Keratinocyte (primary cell): ENCODE data around the gene TEN1.

Experiments
- CTCF ChIP-seq, 3 experiments: IDR thresholded peaks in 1 of 3; conservative IDR thresholded peaks in 1 of 3; optimal IDR thresholded peaks in 1 of 3; 2 replicates in 2 of 3; 3 replicates in 1 of 3; pipeline versions ENCODE3 to v1.5.1; 2011; ENCODE audit warnings: low read length in 3 of 3, mild to moderate bottlenecking in 3 of 3, moderate library complexity in 2 of 3, control low read depth in 1 of 3, inconsistent platforms in 1 of 3; ENCODE audit not compliant: insufficient read depth in 2 of 3; ENCODE audit errors: extremely low read depth in 1 of 3
- EZH2 ChIP-seq: IDR thresholded peaks from one replicate; pipeline ENCODE4 v1.6.1; 2012; ENCODE audit warnings: inconsistent platforms, mild to moderate bottlenecking, low read length, moderate library complexity

GRCh38 chr17:76027159-76027839 is 48.3 kb downstream of the TEN1 start, which contains the start of gene EVPL:
- no peak for TF ChIP-seq CTCF (optimal IDR thresholded peaks at IDR 0.05 in 1 of 3, IDR thresholded peaks at IDR 0.05 in 1 of 3, conservative IDR thresholded peaks at IDR 0.05 in 1 of 3; ENCODE audit: extremely low read depth in 1 of 3, insufficient read depth in 2 of 3, low read length in 3 of 3)
- no peak for TF ChIP-seq EZH2
